GM21526 (cell line): ENCODE results near the gene MAPK12.

Source experiments
- ATAC-seq: cut with Tn5 transposase; IDR thresholded peaks from one replicate; pipeline ENCODE4 v1.9.1; 2021; ENCODE audit warnings: moderate library complexity; ENCODE audit not compliant: unreplicated experiment, low FRiP score

Gene MAPK12

GRCh38 chr22:50299785-50300619 is 38.5 kb upstream of the MAPK12 start:
- no peak for ATAC-seq

GRCh38 chr22:50298937-50299784 is 37.7 kb upstream of the MAPK12 start:
- ATAC-seq: no peak

GRCh38 chr22:50298266-50298637 is 36.8 kb upstream of the MAPK12 start:
- ATAC-seq: no peak

GRCh38 chr22:50297510-50298265 is 36.2 kb upstream of the MAPK12 start:
- ATAC-seq: no peak

- no peak for ATAC-seq
Measured at GRCh38 chr22:50296658-50297490, 35.4 kb upstream of the MAPK12 start.

GRCh38 chr22:50294319-50294656 is 32.8 kb upstream of the MAPK12 start:
- no peak for ATAC-seq

GRCh38 chr22:50293441-50294318 is 32.2 kb upstream of the MAPK12 start:
- no peak for ATAC-seq

- no peak for ATAC-seq
Measured at GRCh38 chr22:50292643-50293440, 31.4 kb upstream of the MAPK12 start.

GRCh38 chr22:50289942-50290630 is 28.6 kb upstream of the MAPK12 start:
- ATAC-seq: no peak

- no peak for ATAC-seq
Measured at GRCh38 chr22:50289151-50289941, 27.9 kb upstream of the MAPK12 start.

- ATAC-seq: no peak
Measured at GRCh38 chr22:50287731-50288130, 26.2 kb upstream of the MAPK12 start.

- ATAC-seq: no peak
Measured at GRCh38 chr22:50286701-50287318, 25.3 kb upstream of the MAPK12 start.

GRCh38 chr22:50286275-50286674 is 24.8 kb upstream of the MAPK12 start:
- no peak for ATAC-seq

- no peak for ATAC-seq
Measured at GRCh38 chr22:50285568-50286229, 24.2 kb upstream of the MAPK12 start.

- no peak for ATAC-seq
Measured at GRCh38 chr22:50284479-50284878, 23.0 kb upstream of the MAPK12 start.

- no peak for ATAC-seq
Measured at GRCh38 chr22:50283821-50284220, 22.3 kb upstream of the MAPK12 start.
